Renal pelvis (tissue), 4 donors: ENCODE results near the gene PA2G4. TPM values are rescaled to one million over a fixed set of nuclear protein-coding genes. Genes with fewer than 3 reads are reported as not detected.

Experiments used
- DNase-seq: peaks from one replicate; pipeline ENCODE4 v3.0.0-alpha.2; 2013
- polyA plus RNA-seq, 3 donors: library from polyadenylated mRNA; unstranded; fragments of 120-200 nt; gene quantifications; one replicate each; pipeline ENCODE4 v1.2.1, GENCODE V29; 2013; ENCODE audit not compliant: insufficient read length in 3 of 3

The PA2G4 gene
- polyA plus RNA-seq, 3 donors: 140 to 173 (median 148) TPM

GRCh38 chr12:56162468-56163290 lies 58.3 kb downstream of the PA2G4 start:
- DNase-seq: no peak

Other genes with a start within 250 kb of the PA2G4 start
- 10 to 100 TPM; 33.2 to 41.1 (median 36.7) TPM for gene PYM1, start 176.7 kb upstream of the PA2G4 start, polyA plus RNA-seq
- 10 to 100 TPM; 17.7 to 26.1 (median 17.7) TPM for gene DGKA, start 173.4 kb upstream of the PA2G4 start, polyA plus RNA-seq
- 1 to 10 TPM; 3.3 to 5.2 (median 3.6) TPM for gene PMEL, start 138.5 kb upstream of the PA2G4 start, polyA plus RNA-seq
- 10 to 100 TPM; 60.6 to 74.6 (median 61.6) TPM for gene CDK2, start 137.7 kb upstream of the PA2G4 start, polyA plus RNA-seq
- gene RAB5B, start 130.5 kb upstream of the PA2G4 start, polyA plus RNA-seq: 100 to 1,000 TPM; 149 to 175 (median 158) TPM
- gene SUOX, start 107.3 kb upstream of the PA2G4 start, polyA plus RNA-seq: 10 to 100 TPM; 49.5 to 56.8 (median 53.3) TPM
- 10 to 100 TPM; 15.8 to 23.6 (median 20.1) TPM for gene IKZF4, start 83.5 kb upstream of the PA2G4 start, polyA plus RNA-seq
- 100 to 1,000 TPM; 366 to 522 (median 513) TPM for gene RPS26, start 62.6 kb upstream of the PA2G4 start, polyA plus RNA-seq
- gene ERBB3, start 24.4 kb upstream of the PA2G4 start, polyA plus RNA-seq: 100 to 1,000 TPM in 2 of 3 donors, 10 to 100 TPM in 1; 70.3 to 125 (median 113) TPM
- gene RPL41, start 12.1 kb downstream of the PA2G4 start, polyA plus RNA-seq: 1,000 to 10,000 TPM; 4,623 to 5,799 (median 4,745) TPM
- 1 to 10 TPM; 6.1 to 7.4 (median 6.9) TPM for gene ZC3H10, start 13.7 kb downstream of the PA2G4 start, polyA plus RNA-seq
- 10 to 100 TPM; 79.5 to 86.3 (median 81.9) TPM for gene ESYT1, start 23.7 kb downstream of the PA2G4 start, polyA plus RNA-seq
- gene MYL6B, start 48.0 kb downstream of the PA2G4 start, polyA plus RNA-seq: 100 to 1,000 TPM; 158 to 186 (median 174) TPM
- gene MYL6, start 53.8 kb downstream of the PA2G4 start, polyA plus RNA-seq: 1,000 to 10,000 TPM; 1,644 to 2,112 (median 1,781) TPM
- 100 to 1,000 TPM; 116 to 152 (median 133) TPM for gene SMARCC2, start 84.9 kb downstream of the PA2G4 start, polyA plus RNA-seq
- 10 to 100 TPM; 43.8 to 50.1 (median 47.2) TPM for gene RNF41, start 117.4 kb downstream of the PA2G4 start, polyA plus RNA-seq
- gene NABP2, start 119.8 kb downstream of the PA2G4 start, polyA plus RNA-seq: 10 to 100 TPM; 28.2 to 30.5 (median 28.3) TPM
- gene SLC39A5, start 125.5 kb downstream of the PA2G4 start, polyA plus RNA-seq: 10 to 100 TPM; 73.2 to 87.0 (median 81.7) TPM
- 10 to 100 TPM; 32.8 to 40.5 (median 39.0) TPM for gene ANKRD52, start 153.8 kb downstream of the PA2G4 start, polyA plus RNA-seq
- 10 to 100 TPM; 16.3 to 25.5 (median 19.6) TPM for gene COQ10A, start 162.4 kb downstream of the PA2G4 start, polyA plus RNA-seq
- 100 to 1,000 TPM; 202 to 237 (median 212) TPM for gene CS, start 195.8 kb downstream of the PA2G4 start, polyA plus RNA-seq
- 100 to 1,000 TPM; 160 to 182 (median 172) TPM for gene CNPY2, start 211.4 kb downstream of the PA2G4 start, polyA plus RNA-seq
- 100 to 1,000 TPM in 1 of 3 donors, 10 to 100 TPM in 2; 82.4 to 140 (median 98.9) TPM for gene PAN2, start 229.4 kb downstream of the PA2G4 start, polyA plus RNA-seq
- 1 to 10 TPM in 2 of 3 donors, under 1 TPM in 1; 0.85 to 1.1 (median 1.0) TPM for gene IL23A, start 234.3 kb downstream of the PA2G4 start, polyA plus RNA-seq